NCI-H82 treated with DMSO at 0.1 percent for 48 hours (cell line): ENCODE measurements around the gene GPR160.

Experiments used
- DNase-seq: peaks from one replicate; lab custom pipeline; 2025; ENCODE audit not compliant: unreplicated experiment; lab: John Stamatoyannopoulos, UW

GPR160 gene

DNA sequence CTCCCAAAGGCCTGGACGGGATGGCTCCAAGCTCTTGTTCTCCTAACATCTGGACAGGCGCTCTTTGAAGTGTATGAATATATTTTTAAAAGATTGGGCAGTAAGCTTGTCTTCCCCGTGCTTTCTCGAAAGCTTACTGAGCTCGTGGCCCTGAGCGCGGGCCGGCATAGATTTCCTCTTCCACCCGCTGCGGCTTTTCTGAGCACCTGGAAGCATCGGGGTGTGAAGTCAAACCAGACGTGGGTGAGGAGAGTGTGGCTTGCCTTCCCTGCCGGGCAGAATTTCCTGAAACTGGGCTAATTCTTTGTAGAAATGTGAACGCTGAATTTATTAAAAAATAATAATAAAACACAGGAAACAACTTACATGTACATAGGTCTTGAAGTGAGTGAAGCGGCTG, 25.9 kb downstream of the GPR160 start:
- DNase-seq = no peak

DNA sequence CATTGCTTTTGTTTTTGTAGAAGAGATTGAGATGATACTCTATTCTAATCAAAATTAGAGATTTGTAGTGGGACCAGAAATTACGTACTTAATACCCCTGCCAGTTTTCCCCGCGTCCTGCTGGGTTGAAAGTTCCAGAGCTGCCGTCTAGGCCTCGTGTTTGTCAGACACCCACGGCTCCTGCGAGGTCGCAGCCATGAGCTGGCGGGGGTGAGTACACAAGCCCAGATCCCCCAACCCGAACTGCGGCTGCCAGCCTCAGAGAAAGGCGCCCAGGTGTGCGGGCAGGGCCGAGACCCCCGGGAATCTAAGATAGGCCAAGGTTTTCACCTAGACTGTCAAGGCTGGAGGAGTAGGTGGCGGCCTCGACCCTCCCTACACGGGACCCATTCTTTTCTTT, 26.3 kb downstream of the GPR160 start:
- DNase-seq = no peak

- DNase-seq = no peak
Observed at GRCh38 chr3:170075441-170076091, 37.8 kb downstream of the GPR160 start.

- no peak for DNase-seq
Observed at GRCh38 chr3:170076715-170077238, 39.0 kb downstream of the GPR160 start.

- no peak for DNase-seq
Observed at GRCh38 chr3:170077361-170077760, 39.6 kb downstream of the GPR160 start.

DNA sequence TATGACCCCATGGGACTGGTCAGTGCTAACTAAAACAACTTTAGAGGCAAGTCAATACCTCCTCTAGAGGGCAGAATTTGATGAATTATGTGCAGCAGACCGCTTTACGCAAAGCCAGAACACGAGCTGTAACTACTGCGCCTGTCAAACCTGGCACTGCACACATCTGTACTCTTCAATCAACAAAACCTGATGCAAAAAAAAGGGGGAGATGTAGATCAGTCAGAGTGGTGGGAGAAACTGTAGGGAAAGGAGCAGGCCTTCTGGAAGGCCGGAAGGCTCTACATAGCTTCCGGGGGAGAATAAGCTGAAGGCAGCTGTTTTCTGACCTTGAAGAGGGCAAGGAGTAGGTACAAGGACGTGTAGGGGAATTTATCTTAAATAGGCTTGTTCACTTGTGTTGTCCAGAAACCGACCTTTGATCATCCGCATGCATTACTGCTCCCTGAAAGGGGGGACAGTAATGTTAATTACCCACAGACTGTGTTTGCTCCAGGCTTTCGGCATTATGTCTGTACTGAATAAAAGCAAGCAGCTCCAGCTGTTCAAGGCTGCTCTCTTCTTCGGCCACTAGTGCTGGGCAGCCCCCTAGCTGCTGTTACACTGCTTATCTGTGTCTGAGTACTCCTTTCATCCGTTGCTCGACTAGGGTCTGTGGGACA, 41.0 kb downstream of the GPR160 start:
- no peak for DNase-seq

GRCh38 chr3:170079536-170080165, 41.9 kb downstream of the GPR160 start:
- DNase-seq = no peak

DNA sequence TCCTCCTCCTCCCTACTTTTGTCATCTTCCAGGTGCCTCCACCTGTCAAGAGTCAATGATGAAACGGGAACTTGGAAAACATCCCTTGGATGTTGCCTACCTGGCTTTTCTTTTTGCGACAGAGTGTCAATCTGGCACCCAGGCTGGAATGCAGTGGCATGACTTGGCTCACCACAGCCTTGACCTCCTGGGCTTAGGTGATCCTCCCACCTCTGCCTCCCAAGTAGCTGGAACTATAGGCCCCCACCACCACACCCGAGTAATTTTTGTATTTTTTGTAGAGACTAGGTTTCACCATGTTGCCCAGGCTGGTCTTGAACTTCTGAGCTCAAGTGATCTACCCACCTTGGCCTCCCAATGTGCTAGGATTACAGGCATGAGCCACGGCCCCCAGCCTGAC, 42.8 kb downstream of the GPR160 start:
- DNase-seq = no peak

GRCh38 chr3:170081079-170081741, 43.4 kb downstream of the GPR160 start:
- DNase-seq = no peak

GRCh38 chr3:170083343-170083742, 45.5 kb downstream of the GPR160 start:
- DNase-seq = no peak

- DNase-seq = no peak
Observed at GRCh38 chr3:170085396-170085795, 47.6 kb downstream of the GPR160 start.

DNA sequence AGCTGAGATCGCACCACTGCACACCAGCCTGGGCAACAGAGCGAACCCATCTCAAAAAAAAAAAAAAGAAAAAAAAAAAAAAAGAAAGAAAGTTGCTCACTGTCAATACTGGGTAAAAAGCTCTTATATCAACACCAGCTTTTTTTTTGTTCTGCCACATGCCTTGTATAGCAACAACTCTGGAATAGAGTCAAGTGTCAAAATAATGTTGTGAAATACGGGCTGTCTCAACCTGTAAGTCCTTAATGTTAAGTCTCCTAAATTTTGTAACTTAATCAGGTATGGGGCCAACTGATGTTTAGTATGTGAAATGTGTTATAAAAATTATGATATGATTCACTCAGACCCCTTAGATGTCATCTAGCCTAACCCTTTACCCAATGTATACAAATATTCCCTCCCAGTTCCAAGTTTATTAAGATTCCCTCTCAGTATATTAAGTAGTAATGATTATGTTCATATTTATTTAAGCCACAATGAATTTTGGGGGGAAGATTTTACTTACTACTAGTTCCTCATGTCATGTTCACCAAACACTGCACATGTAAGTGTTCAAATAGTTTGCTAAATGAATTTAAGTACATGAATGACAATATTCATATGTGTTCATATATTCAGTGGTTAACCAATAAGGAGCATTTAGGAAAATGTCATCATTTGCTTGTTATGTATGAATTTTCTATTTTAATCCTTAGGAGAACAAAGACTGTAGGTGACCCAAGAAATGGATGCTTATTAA, 52.2 kb downstream of the GPR160 start:
- DNase-seq = no peak

GRCh38 chr3:170090601-170090981, 52.8 kb downstream of the GPR160 start:
- no peak for DNase-seq

GRCh38 chr3:170092907-170093306, 55.1 kb downstream of the GPR160 start:
- DNase-seq = no peak

DNA sequence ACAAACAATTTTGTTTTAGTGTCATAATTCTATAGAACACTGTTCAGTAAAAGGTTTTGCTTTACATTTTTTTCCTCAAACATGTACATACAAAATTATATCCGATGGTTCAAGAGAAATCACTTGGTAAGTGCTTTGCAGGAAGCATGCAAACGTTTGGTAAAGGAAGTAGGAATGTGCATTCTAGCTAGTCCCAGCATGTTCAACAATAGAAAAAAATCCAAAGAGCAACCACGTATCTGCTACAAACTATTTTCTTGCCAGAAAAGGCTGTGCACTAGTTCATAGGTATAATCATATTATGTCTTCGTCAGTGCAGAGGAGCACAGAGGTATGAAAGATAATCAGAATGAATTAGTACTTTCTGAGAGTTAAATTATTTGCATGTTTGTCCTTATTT, 58.0 kb downstream of the GPR160 start:
- DNase-seq = no peak

GRCh38 chr3:170096342-170096741, 58.5 kb downstream of the GPR160 start:
- no peak for DNase-seq

GRCh38 chr3:170098753-170099152, 61.0 kb downstream of the GPR160 start:
- DNase-seq = no peak

DNA sequence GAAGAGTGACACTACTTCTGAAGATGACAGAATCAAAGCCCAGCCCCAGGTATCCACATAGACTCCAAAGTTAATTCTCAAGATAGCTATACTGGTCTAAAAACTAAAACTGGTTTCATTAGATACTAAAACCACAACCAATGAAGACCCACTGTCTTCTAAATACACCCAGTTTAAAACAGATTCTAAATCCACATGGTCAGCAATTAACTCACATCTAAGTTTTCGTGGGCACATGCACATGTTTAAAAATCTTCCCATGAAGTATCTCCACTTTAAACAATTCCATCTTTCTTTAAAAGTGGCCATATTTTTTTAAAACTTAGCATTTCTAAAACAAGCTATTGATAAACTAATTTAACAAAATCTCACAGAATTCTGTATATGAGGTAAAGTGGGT, 63.1 kb downstream of the GPR160 start:
- no peak for DNase-seq

DNA sequence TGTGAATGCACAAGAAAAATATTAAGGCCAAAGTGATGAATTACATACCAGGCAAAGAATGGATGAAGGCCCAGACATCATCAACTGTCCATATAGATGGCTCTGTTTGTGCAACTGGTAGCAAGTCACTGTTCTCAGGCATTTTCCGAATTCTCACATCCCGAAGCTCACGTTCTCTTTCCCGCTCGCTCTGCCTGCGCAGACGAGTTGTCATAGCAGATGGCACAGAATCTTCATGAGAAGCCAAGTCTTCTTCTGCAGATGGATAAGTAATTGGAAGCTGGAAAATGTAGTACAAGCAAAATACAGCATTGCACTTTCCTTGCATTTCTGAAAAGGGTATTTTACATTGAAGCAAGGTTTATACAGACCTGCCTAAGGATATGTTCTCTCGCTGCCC, 64.6 kb downstream of the GPR160 start:
- DNase-seq = no peak

DNA sequence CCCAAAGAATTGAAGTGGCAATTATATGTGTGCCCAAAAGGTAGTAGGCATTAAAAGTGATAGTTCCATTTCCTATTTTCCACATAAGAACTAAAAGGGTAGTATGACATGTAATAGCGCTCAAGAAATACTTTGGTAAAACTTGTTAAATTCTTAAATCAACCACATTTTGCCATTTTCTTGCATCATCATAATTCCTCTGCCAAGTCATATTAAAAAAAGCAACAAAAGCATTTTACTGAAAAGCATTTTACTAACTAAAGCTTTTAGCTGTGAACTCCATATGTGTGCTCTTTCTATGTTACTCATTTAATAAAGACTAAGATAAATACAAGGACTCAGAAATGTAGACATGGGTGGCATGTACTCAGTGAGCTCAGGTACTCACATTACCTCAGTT, 70.1 kb downstream of the GPR160 start:
- no peak for DNase-seq

- no peak for DNase-seq
Observed at GRCh38 chr3:170108955-170109354, 71.2 kb downstream of the GPR160 start.
